Measurements from ENCODE around the gene EPN1. TPM values are rescaled to one million over a fixed set of nuclear protein-coding genes. Genes with fewer than 3 reads are reported as not detected.

The EPN1 gene
- total and polyA plus RNA-seq, 2 donors (not counting 1 experiment from before 2014, with no cell fraction given), result 47.1 to 48.6 TPM

- Histone ChIP-seq H3K27me3 (ENCODE audit: control insufficient read depth, insufficient read depth, low read length) (no peaks in the 10 kb centered on the region), H3K9ac (ENCODE audit: insufficient read depth, low read length) (no peak overlapping the region), H3K79me2 (ENCODE audit: control insufficient read depth, insufficient read depth, low read length) (no peaks in the 10 kb centered on the region), H3K36me3 (ENCODE audit: control insufficient read depth, insufficient read depth, low read length) (peaks cover 28% of the 10 kb centered on the region), H3K9me3 (ENCODE audit: control insufficient read depth, insufficient read depth, low read depth, low read length) (no peaks in the 10 kb centered on the region), H3K27ac (ENCODE audit: insufficient read depth, low read length) (no peak overlapping the region), H4K20me1 (ENCODE audit: control insufficient read depth, extremely low read depth, insufficient read depth, low read length) (no peaks in the 10 kb centered on the region), H3K4me1 (ENCODE audit: control insufficient read depth, extremely low read depth, insufficient read depth, low read length) (no peaks in the 10 kb centered on the region), H3K4me2 (ENCODE audit: extremely low read depth, insufficient read depth, low read length) (no peak overlapping the region), H2AFZ (ENCODE audit: low read length) (no peak overlapping the region), H3K4me3 (replicated peaks in 1 of 4; ENCODE audit: control extremely low read depth in 1 of 4, insufficient read depth in 1 of 4, low read depth in 3 of 4, low read length in 4 of 4) (no peak overlapping the region)
- TF ChIP-seq CTCF (conservative IDR thresholded peaks at IDR 0.05 in 1 of 2, IDR thresholded peaks at IDR 0.05 in 1 of 2; ENCODE audit: low read depth in 1 of 2, low read length in 2 of 2) (no peak), EZH2 (IDR thresholded peaks at IDR 0.05; ENCODE audit: low read length, missing control alignments) (no peak)
- DNase-seq (ENCODE audit: low read depth in 2 of 2), result no peak
These were observed 19.2 kb downstream of the EPN1 start for GRCh38 chr19:55694241-55694655.

GRCh38 chr19:55694656-55695491 lies 19.8 kb downstream of the EPN1 start:
- no peak for TF ChIP-seq CTCF (conservative IDR thresholded peaks at IDR 0.05 in 1 of 2, IDR thresholded peaks at IDR 0.05 in 1 of 2; ENCODE audit: low read depth in 1 of 2, low read length in 2 of 2)
- TF ChIP-seq EZH2 (IDR thresholded peaks at IDR 0.05; ENCODE audit: low read length, missing control alignments), result no peak
- Histone ChIP-seq H3K27ac (ENCODE audit: insufficient read depth, low read length) (no peak overlapping the region), H3K4me2 (ENCODE audit: extremely low read depth, insufficient read depth, low read length) (no peak overlapping the region), H2AFZ (ENCODE audit: low read length) (no peak overlapping the region), H4K20me1 (ENCODE audit: control insufficient read depth, extremely low read depth, insufficient read depth, low read length) (no peaks in the 10 kb centered on the region), H3K9ac (ENCODE audit: insufficient read depth, low read length) (no peak overlapping the region), H3K79me2 (ENCODE audit: control insufficient read depth, insufficient read depth, low read length) (no peaks in the 10 kb centered on the region), H3K27me3 (ENCODE audit: control insufficient read depth, insufficient read depth, low read length) (no peaks in the 10 kb centered on the region), H3K9me3 (ENCODE audit: control insufficient read depth, insufficient read depth, low read depth, low read length) (no peaks in the 10 kb centered on the region), H3K4me1 (ENCODE audit: control insufficient read depth, extremely low read depth, insufficient read depth, low read length) (no peaks in the 10 kb centered on the region), H3K4me3 (replicated peaks in 1 of 4; ENCODE audit: control extremely low read depth in 1 of 4, insufficient read depth in 1 of 4, low read depth in 3 of 4, low read length in 4 of 4) (no peak overlapping the region), H3K36me3 (ENCODE audit: control insufficient read depth, insufficient read depth, low read length) (peaks cover 24% of the 10 kb centered on the region)
- no peak for DNase-seq (ENCODE audit: low read depth in 2 of 2)

DNA sequence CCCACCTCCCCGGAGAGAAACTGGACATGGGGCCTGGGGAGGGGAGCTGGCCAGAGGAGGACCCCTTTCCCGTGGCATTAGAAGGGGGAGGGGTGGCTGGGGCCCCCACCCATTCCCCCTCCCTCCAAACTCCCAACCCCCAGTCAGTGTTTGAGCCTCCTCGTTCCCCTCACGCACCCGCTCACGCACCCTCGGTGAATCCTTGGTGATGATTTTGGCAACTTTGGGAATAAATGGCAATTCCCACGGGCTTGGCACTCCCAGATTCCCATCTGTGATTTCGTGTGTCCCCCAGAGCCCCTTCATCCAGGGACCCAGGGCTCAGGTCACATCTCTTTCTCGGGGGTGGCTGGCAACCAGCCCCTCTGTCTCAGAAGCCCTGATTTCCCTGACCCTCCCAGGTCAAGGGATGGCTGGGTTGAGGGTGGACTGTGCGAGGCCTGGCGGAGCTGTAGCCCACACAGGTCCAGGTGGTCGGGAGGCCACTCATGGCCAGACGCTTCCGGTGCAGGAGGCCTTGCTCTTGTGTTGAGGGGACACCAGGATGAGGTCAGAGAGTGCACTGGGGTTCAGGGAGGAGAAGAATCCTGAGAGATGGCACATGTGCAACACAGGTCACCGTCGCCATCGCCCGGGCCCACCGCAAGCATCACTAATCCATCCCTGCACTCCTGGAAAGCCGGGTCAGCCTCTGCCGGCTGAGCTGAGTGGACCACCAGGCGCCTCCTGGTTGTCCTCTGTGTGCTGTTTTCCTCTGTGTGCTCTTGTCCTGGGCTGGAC lies 20.7 kb downstream of the EPN1 start:
- H3K36me3 ChIP-seq (ENCODE audit: control insufficient read depth, insufficient read depth, low read length), result peaks cover 17% of the 10 kb centered on the region
- no peaks in the 10 kb centered on the region for H3K9me3 ChIP-seq (ENCODE audit: control insufficient read depth, insufficient read depth, low read depth, low read length)
- H3K79me2 ChIP-seq (ENCODE audit: control insufficient read depth, insufficient read depth, low read length), result no peaks in the 10 kb centered on the region
- no peak overlapping the region for H3K4me2 ChIP-seq (ENCODE audit: extremely low read depth, insufficient read depth, low read length)
- H3K9ac ChIP-seq (ENCODE audit: insufficient read depth, low read length), result no peak overlapping the region
- H3K4me1 ChIP-seq (ENCODE audit: control insufficient read depth, extremely low read depth, insufficient read depth, low read length), result no peaks in the 10 kb centered on the region
- H3K4me3 ChIP-seq (replicated peaks in 1 of 4; ENCODE audit: control extremely low read depth in 1 of 4, insufficient read depth in 1 of 4, low read depth in 3 of 4, low read length in 4 of 4), result no peak overlapping the region
- H4K20me1 ChIP-seq (ENCODE audit: control insufficient read depth, extremely low read depth, insufficient read depth, low read length), result no peaks in the 10 kb centered on the region
- H3K27me3 ChIP-seq (ENCODE audit: control insufficient read depth, insufficient read depth, low read length), result no peaks in the 10 kb centered on the region
- TF ChIP-seq CTCF (conservative IDR thresholded peaks at IDR 0.05 in 1 of 2, IDR thresholded peaks at IDR 0.05 in 1 of 2; ENCODE audit: low read depth in 1 of 2, low read length in 2 of 2) (no peak), EZH2 (IDR thresholded peaks at IDR 0.05; ENCODE audit: low read length, missing control alignments) (no peak)
- H2AFZ ChIP-seq (ENCODE audit: low read length), result no peak overlapping the region
- no peak for DNase-seq (ENCODE audit: low read depth in 2 of 2)
- no peak overlapping the region for H3K27ac ChIP-seq (ENCODE audit: insufficient read depth, low read length)

Measured in fibroblast of lung (primary cell).